Stimulated activated CD4-positive, alpha-beta T cell treated with anti-CD3 and anti-CD28 coated beads, Interleukin-2, amount 100 ng/mL, for 24 hours (primary cell): Measurements from ENCODE around the gene UPB1.

Experiments
- DNase-seq, 2 donors: peaks; one replicate each; pipeline ENCODE4 v3.0.0-alpha.2; 2020

The UPB1 gene

DNA sequence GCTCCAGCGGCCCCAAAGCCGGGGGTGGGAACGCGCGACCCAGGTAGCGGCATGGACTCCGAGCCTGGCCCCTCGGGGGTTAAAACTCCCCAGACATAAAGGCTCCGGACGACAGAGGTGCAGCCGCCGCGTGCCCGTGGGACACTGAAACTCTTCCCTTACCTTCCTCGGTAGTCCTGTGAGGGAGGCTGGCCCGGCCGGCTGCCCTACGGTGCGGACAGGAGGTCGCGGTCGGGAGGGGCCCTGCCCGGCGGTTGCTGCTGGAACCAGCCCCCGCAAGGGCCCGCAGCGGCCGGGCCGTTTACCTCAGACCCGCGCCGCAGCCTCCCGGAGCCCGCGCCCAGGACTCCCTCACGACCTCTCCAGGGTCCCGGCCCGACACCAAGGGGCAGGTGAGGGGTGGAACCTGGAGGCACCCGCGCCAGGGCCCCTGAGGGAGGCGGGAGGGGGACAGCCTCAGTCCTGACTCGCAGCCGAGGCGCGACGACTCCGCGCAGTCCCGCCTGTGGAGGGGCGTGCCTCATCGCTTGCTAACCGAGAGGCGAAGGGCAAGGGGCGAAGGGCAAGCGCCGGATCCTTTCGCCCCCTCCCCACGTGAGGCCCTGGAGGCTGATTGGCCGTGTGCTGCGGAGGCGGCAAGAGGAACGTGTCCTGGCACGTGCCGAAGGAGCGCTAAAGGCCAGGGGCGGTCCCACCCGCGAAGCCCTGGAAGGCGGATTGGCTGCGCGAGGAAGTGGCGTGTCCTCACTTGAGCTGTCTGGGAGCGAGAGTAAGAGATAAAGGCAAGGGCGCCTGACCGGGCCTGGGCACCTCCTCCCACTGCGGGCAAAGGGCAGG is at the start of gene UPB1:
TSS of gene UPB1 (plus strand) at position 805 of the 837 bp plus-strand sequence. CDS start 72 bp downstream, outside the sequence.
- DNase-seq: no peak

DNA sequence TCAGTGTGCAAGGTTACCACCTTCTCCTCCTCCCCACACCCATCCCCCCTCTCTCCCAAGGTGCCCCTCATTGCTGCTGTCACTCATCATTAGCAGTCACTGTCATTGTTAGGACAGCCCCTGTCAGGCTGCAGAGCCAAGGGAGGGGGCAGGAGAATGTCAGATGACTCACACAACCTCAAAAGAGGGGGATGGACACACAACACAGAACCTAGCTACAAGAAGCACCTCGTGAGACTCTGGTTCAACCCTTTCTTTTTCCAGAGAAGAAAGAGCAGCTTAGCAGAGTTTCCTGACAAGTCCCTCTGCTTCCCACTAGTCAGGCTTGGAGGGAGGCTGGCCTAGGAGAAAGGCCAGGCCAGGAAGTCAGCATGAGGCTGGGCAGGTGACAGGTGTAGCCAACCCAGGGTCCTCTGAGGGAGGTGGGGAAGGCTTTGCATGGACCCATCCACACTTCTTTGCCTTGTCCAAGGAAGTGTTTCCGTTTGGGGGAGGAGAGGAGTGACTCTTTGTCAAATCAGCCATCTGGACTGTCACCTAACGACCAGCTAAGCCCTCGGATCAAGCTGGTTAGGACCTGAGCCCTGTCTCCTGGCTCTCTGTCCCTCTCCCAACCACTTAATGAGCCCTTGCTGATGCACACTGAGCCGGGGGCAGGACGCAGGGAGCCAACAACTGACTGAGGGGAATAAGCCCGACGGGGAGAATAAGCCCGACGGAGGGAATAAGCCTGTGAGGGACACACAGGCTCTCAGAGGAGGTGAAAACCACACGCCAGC is 49.5 kb upstream of the UPB1 start:
- DNase-seq: no peak

DNA sequence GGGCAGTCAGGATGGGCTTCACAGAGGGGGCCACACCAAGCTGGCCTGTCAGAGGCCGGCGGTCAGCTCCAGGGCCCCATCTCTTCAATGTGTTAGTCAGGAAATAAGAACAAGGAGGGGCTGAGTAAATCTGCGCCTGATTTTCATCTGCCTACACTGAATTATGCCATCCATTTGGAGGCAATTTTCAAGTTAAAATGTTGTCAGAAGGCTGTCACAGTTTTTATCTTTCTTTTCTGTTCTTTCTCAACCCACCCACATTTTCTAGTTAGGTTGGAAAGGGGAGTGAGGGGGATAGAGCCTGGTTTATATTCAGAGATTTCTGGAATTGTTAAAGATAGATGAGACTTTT is 48.9 kb upstream of the UPB1 start:
- DNase-seq: no peak

DNA sequence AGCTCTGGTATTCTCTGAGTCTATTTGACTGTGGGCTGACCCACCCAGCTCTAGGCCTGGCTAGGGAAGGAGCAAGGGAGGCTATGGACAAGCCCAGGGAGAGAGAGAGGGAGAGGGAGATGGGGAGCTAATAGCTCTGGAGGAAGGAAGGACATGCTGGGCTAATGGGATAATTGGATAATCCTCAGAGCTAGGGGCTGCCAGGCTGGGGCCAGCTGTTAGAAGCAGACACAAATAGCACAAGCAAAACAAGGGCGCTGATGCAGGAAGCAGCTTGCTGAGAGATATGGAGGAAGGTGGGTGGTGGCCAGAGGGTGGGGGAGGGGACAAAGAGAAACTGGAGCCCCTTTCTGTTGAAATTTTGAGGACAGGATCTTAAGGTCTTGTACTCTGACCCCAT is 44.5 kb upstream of the UPB1 start:
- DNase-seq: no peak

DNA sequence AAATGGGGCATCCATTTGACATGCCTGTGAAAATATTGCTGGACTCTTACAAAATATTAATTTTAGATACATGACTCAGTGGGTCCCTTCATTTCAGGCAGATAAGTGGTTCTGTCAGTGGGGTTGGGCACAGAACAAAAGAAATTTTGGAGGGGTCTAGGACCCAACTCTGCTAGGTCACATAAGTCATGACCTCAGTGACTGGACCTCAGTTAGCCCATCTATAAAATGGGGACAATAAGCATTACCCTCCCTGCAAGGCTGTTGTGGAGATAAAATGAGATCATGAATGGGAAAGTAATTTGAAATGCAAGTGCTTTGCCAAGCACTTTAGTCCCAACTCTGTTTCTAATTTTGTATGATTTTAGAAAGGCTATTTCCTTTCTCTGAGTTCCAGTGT is 44.0 kb upstream of the UPB1 start:
- no peak for DNase-seq

DNA sequence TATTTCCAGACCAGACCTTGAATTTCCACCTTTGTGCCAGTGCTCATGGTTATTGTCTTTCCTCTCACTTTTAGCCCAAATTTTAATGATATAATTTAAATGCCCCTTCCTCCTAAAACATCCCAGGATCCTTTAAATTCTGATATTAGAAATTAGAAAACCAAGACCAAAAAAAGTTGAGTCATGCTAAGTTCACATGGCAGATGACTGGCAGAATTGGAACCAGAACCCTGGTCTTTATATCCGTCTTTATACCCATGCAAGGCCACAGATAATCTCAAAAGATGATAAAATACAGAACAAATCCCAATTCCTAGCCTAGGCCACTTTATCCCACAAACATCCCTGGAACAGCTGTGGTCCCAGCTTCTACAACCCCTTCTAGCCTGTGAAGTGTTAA is 41.3 kb upstream of the UPB1 start:
- no peak for DNase-seq

DNA sequence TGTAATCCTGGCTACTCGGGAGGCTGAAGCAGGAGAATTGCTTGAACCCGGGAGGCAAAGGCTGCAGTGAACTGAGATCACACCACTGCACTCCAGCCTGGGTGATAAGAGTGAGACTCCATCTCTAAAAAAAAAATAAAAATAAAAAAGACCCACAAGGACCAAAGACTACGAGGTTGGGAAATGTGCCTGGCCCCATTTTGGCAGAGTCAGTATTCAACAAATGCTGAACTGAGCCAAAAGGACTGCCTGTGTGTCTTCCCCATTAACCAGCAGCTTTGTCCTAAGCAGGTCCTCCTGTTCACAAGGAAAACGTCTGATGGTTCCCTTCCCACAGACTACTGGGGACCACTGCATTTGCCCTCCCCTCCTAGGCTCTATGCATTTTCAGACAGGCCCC is 40.1 kb upstream of the UPB1 start:
- DNase-seq: no peak

DNA sequence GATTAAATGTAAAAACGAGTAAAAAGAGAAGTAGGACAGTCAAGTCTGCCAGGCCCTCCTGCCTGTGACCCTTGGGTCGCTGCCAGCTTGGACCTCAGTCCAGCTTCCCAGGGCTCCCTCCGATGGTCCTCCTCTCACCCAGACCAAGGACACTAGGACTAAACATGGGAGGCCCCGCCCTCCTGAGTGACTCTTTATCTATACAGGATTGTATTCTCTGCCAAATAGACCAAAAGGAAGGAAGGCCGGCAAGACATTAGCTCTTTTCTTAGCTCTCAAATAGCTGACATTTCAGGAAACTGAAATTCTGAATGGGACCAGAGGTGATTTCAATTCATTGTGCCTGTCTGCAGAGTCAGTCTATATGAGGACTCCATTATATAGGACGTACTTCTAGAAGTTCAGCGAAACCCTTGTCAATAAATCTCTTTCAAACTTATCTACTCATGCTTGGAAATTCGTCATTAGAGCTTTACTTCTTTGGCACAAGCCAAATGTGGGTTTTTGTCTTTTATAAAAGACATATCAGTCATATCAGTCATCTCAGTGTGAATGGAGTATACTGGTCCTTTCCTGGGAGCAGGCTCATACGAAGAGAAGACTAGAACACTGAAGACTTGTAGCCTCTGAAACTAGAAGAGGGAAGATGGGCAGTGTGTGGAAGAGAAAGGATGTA is 39.2 kb upstream of the UPB1 start:
- DNase-seq: no peak

DNA sequence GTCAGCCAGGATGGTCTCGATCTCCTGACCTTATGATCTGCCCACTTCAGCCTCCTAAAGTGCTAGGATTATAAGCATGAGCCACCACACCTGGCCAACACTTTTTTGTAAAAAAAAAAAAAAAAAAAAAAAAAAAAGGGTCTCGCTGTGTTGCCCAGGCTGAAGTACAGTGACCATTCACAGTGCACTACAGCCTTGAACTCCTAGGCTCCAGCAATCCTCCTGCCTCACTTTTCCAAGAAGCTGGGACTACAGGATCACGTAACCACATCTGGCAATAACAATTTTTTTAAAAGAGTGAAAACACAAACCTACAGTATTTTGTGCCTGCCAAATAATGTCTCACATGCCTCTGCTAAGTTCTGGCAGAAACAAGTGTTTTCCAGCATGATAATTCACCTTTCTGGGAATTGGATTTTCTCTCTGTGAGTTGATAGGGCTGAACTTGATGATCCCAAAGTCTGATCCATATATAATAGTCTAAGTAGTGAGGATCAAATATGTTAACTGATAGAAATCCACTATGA is 37.2 kb upstream of the UPB1 start:
- DNase-seq: no peak

DNA sequence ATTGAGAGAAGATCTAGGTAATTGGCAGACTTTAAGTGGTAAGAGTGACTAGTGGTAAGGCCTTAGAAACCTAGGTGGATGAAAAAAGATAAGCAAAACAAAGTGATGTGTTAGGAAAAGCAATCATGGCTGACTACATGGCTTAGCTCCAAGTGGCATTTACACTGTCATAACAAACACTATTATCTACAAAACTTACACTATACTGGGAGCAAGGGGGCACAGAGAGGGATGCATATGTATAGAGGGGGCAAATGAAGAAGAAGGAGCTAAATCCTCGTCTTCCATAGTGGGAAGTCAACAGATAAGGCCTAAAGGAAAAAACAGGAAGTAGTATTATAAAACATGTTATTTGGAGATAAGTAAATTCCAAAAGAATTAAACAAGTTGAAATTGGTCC is 35.2 kb upstream of the UPB1 start:
- no peak for DNase-seq

DNA sequence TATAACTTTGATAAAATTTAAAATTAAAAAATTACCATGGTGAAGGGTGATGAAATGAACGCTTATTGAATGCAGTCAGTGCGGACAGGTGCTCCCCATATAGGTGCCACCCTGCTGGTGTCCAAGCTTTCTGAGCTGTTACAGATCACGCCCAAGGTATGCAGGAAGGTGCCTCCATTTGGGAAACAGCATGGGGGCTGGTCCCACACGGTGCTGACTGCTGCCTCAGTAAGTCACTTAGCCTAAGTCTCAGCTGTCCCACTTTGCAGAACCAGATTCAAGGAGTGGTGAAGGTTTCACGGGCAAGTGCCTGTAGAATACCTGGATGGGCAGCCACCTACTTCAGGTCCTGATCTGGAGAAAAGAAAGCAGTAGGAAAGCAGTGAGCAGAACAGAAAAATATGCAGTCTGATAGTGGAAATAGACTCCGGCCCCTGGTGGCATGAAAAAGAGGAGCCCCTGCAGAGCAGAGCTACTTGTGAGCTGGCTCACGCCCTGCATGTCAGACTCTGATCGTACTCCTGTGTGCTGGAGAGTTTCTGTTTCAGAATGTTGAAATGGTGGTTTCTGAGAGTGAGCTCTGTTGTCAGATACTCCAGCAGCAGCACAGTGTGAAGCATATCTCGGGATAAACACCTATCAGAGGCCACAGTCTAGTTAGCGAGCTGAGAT is 34.6 kb upstream of the UPB1 start:
- DNase-seq: no peak

DNA sequence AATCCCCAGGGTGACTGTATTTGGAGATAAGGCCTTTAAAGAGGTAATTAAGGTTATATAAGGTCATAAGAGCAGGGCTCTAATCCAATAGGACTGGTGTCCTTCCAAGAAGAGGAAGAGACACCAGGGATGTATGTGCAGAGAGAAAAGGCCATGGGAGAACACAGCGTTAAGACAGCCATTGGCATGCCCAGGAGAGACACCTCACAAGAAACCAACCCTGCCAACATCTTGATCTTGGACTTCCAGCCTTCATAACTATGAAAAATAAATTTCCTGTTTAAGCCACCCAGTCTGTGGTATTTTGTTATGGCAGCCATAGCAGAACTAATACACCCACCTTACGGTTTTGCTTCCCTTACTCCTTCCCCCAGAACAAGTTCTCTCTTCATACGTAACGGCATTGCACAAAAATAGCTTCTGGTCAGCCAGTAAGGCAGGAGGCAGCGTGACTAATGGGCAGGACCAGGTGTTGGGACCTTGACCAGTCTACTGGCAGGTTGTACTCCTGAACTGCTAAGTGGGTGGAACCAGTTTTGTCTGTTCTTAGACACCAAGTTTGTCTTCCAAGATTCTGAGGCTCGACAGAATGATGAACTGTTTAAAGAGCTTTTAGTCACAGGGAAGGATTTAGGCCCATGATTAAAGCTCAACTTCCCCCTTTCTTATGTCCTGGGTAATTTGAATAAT is 31.9 kb upstream of the UPB1 start:
- DNase-seq: no peak

DNA sequence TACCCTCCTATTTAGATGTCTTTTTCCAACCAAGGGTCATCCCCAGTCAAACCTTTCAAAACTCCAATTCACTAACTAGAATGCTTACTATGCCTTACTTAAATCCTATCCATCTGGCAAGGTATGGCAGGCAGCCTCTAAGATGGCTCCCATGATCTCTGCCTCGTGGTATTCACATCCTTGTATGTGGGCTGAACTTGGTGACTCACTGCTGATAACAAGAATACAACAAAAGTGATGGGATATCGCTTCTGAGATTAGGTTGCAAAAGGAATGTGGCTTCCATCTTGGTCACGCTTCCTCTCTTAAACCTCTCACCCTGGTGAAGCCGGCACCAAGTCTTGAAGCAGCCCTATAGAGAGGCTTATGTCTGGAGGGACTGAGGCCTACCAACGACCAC is 29.6 kb upstream of the UPB1 start:
- DNase-seq: no peak

DNA sequence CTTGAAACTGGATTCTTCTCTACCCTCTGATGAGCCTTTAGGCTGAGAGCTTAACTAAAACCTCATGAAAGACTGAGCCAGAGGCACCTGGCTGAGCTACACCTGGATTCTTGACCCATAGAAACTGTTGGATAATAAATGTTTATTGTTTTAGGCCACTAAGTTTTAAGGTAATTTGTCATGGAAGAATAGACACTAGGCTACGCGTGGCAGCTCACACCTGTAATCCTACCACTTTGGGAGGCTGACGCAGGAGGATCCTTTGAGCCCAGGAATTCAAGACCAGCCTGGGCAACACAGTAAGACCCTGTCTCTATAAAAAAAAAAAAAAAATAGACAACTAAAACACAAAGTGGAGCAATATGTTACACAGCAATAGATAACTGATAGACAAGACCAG is 29.2 kb upstream of the UPB1 start:
- DNase-seq: no peak

DNA sequence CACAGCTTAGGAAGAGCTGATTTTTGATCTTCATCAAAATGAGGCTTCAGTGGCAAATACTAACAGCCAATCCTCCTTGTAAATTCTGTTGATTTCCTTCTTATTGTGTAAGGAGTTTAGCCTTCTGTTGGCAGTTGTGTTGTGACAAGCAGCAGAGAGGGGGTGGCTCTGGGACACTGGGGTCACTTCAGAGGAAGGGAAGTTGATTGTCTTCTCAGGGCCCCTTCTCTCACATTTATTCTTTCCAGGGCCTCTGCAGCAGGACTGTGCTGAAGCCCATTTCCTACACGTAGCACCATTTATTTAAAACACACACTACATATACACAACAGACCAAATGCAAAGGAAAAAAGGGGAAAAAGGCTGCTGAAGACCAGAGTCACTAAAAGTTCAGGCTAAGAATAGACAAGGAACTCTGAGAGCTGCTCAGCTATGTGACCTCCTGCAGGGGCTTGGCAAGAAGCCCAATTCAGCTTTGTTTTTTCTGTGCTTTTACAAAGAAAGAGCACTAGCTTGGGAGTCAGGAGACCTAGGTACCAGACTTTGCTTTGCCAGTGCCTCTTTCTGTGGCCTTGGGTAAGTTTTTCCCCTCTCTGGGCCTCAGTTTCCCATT is 28.3 kb upstream of the UPB1 start:
- no peak for DNase-seq

DNA sequence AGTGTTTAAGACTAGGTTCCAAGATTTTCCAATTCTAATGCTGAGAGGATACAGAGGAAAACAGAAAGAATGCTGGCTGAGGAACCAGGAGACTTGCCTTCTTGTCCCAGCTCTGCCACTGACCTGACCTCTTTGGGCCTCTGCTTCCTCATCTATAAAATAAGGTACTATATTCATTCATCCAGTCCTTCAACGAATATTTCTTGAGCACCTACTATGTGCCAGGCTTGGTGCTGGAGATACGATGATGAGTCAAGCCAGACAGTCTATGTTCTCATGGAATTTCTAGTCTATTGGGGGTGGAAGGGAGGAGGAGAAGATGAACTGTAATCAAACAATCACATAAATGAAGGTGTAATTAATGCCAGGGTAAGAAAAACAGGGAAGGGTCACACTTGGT is 27.8 kb upstream of the UPB1 start:
- no peak for DNase-seq

DNA sequence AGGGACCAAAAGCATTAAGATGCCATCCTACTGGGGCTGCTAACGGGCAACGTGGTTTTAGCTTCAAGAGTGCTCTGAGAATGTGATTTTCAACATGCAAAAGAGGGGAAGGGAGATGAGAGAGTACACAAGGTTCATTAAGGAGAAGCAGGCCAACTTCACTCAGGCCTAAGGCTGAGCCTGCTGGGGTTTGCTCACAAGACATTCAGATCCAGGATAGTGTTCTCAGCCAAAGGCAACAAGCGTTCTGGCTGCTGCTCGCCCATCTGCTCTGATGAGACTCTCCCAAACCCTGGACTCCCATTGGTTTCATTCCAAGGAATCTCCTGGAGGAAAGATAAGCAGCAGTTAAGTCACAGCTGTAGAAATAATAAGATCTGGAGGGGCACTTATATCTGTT is 23.6 kb upstream of the UPB1 start:
- DNase-seq: no peak

DNA sequence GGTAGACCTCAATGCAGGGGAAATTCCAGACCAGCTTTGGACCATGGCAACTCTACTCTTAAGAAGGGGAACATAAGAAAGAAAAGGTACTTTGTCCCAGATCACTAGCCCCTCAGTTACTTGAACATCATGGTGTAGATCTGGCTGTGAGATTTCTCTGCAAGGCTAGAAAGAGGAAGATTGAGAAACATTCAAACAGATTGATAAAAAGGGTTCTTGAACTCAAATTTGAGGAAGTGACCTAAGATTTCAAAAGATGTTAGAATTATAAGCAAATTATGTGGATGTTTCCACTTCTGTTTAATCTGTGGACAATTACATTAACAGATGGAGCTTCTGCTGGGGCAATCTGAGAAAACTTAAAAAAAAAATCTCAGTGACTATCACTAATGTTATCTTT is 21.8 kb upstream of the UPB1 start:
- DNase-seq: no peak

DNA sequence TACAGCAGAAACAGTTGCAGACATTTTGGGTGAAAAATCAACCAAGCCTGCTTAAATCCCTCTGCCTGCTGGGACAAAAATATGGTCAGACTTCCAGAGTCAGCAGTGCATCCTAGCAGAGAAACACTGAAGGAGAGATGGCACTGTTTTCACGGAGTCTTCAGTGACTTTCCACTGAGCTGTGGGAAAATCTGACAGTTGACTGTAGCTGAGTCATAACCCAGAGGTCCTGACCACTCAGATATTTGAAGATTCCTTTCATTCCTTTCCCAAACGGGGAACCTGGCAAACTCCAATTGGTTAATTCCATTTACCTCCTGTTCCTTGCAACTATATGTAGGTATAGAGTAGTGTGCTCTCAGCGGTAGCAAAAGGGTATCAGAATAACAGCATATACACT is 20.9 kb upstream of the UPB1 start:
- DNase-seq: no peak

DNA sequence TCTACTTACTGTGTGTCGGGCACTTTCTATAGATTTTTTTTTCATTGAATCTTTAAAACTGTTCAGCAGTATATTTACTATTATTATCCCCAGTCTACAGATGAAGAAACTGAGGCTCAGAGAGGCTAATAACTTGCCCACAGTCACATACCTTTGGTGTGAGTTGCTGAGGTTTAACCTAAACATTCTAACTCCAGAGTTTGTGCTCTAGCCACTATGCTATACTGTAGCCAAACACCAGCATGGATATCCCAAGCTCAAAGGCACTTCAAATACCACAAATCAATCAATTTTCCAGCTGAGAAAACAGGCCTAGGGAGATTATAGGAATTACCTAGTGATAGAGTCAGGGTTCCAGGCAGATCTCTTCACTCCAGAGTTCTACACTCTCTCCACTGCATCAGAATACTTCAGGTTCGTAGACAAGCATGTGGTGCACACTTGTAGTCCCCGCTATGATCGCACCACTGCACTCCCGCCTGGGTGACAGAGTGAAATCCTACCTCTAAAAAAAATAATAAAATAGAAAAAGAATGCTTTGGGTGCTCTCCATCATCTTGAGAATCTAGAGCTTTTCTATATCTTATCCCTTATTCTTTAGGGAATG is 20.4 kb upstream of the UPB1 start:
- no peak for DNase-seq

DNA sequence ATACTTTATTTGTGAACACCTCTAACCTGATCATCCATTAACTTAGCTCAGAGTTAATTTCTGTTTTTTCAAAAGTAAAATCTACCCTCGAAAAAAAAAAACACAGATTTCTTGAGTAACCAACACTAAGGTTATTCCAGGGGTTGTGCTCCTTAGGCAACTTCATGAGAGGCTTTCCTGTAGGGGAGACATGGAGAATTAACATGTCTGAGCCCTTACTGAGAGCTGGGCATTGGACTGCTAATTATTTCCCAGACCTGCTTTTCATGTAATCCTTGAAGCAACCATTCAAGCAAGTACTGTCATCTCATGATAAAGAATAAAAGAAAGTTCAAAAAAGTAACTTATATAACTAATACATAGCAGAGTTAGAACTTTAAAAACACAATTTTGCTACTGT is 13.5 kb upstream of the UPB1 start:
- DNase-seq: no peak

DNA sequence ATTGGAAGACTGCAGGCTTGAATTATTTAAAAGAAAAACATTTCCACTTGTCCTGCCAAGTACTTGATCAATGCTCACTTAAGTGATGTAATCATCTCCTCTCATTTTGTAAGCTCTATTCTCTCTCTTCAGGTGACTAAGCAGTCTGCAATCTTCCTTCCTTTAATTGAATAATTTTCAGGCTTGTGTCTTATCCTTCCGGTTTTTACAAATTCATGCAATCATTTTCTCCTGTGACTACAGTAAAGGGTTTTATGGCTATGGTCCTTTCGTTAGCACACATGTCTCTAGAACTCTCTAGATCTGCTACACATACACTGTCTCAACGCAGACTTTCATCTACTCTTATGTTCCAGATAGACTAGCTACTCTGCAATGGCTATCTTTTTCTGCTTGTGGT is 12.6 kb upstream of the UPB1 start:
- DNase-seq: no peak
